ENCODE results near the gene TTC21A. TPM values are rescaled to one million over a fixed set of nuclear protein-coding genes. Genes with fewer than 3 reads are reported as not detected.
A peak's percentile ranks its signal among the peaks of the same experiment; 100 is the strongest.

TTC21A gene
- total and polyA plus RNA-seq, 2 experiments from 2014 or later: 1.8 to 2.0 TPM

GRCh38 chr3:39146611-39147591 lies 39.4 kb downstream of the TTC21A start:
- Histone ChIP-seq H2AFZ (no peak overlapping the region), H3K27me3 (ENCODE audit: insufficient read depth) (no peaks in the 10 kb centered on the region), H3K4me1 (ENCODE audit: insufficient read depth) (peaks cover 52% of the 10 kb centered on the region), H3K4me3 (peak overlapping the region; percentile 33; the same call in 1 of the 2 replicates), H3K36me3 (ENCODE audit: insufficient read depth) (peaks cover 17% of the 10 kb centered on the region; the same call in 1 of the 2 replicates), H3K9me2 (ENCODE audit: insufficient read depth) (no peaks in the 10 kb centered on the region), H4K20me1 (replicated peaks; ENCODE audit: insufficient read depth) (peaks cover 7% of the 10 kb centered on the region), H3K27ac (ENCODE audit: low read depth) (no peak overlapping the region), H3F3A (replicated peaks; ENCODE audit: low read depth) (peaks cover 4% of the 10 kb centered on the region; the same call in 1 of the 2 replicates), H3K4me2 (peak overlapping the region; percentile 75), H3K79me2 (replicated peaks; ENCODE audit: insufficient read depth) (peaks cover 46% of the 10 kb centered on the region)
- Mint-ChIP-seq H3K4me3 (peak overlapping the region; percentile 19; the same call in 1 of the 3 replicates), H3K9me3 (no peaks in the 10 kb centered on the region), H3K27ac (peak overlapping the region; percentile 86), H3K36me3 (ENCODE audit: low read depth) (peaks cover 42% of the 10 kb centered on the region), H3K27me3 (ENCODE audit: insufficient read depth, low read depth, poor library complexity) (peaks cover 21% of the 10 kb centered on the region), H3K4me1 (peaks cover 58% of the 10 kb centered on the region)
- DNase-seq (ENCODE audit: low spot score) (no peak), ATAC-seq (no peak)
- TF ChIP-seq NANOG (IDR thresholded peaks at IDR 0.05; ENCODE audit: borderline replicate concordance) (no peak), ZNF462 (CRISPR knock-in tag; IDR thresholded peaks at IDR 0.05) (no peak), EZH2 (IDR thresholded peaks at IDR 0.05; ENCODE audit: low read depth, unreplicated experiment) (no peak), POLR2AphosphoS5 (IDR thresholded peaks at IDR 0.05; ENCODE audit: low read depth) (no peak), REST (IDR thresholded peaks at IDR 0.05; ENCODE audit: unreplicated experiment) (no peak), ZNF114 (CRISPR knock-in tag; IDR thresholded peaks at IDR 0.05) (no peak), EZH2phosphoT487 (IDR thresholded peaks at IDR 0.05; ENCODE audit: unreplicated experiment) (no peak), STAT1 (IDR thresholded peaks at IDR 0.05; ENCODE audit: unreplicated experiment) (no peak), ZNF331 (CRISPR knock-in tag; IDR thresholded peaks at IDR 0.05; ENCODE audit: low read depth) (no peak), CREB1 (CRISPR knock-in tag; IDR thresholded peaks at IDR 0.05; ENCODE audit: low read depth) (no peak), JUNB (IDR thresholded peaks at IDR 0.05; ENCODE audit: unreplicated experiment) (no peak), ETS1 (IDR thresholded peaks at IDR 0.05) (no peak)
- TF ChIP-seq, protein P1, sequence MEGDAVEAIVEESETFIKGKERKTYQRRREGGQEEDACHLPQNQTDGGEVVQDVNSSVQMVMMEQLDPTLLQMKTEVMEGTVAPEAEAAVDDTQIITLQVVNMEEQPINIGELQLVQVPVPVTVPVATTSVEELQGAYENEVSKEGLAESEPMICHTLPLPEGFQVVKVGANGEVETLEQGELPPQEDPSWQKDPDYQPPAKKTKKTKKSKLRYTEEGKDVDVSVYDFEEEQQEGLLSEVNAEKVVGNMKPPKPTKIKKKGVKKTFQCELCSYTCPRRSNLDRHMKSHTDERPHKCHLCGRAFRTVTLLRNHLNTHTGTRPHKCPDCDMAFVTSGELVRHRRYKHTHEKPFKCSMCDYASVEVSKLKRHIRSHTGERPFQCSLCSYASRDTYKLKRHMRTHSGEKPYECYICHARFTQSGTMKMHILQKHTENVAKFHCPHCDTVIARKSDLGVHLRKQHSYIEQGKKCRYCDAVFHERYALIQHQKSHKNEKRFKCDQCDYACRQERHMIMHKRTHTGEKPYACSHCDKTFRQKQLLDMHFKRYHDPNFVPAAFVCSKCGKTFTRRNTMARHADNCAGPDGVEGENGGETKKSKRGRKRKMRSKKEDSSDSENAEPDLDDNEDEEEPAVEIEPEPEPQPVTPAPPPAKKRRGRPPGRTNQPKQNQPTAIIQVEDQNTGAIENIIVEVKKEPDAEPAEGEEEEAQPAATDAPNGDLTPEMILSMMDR (conservative IDR thresholded peaks at IDR 0.05; ENCODE audit: low read depth in 2 of 2): no peak

All from GM23338 (cell line).